MCF 10A (cell line): ENCODE data around the gene TARDBP. TPM values are rescaled to one million over a fixed set of nuclear protein-coding genes. Genes with fewer than 3 reads are reported as not detected.

Experiments
- BruUV-seq: library from RNA; stranded (reverse); fragments of 400-500 nt; replicated peaks from 2 replicates; lab custom pipeline; 2021; lab: Mats Ljungman, UMichigan
- CTCF ChIA-PET: fragments of 300-600 bp; sonication (Branson Sonifier 250); formaldehyde crosslinking; extraction: SDS; loops from one replicate; lab custom pipeline; 2021; ENCODE audit warnings: antibody characterized with exemption, inconsistent platforms; lab: Yijun Ruan, JAX
- POLR2A ChIA-PET: fragments of 300-600, 350-650 bp; sonication (Branson Sonifier 250); formaldehyde crosslinking; extraction: SDS; loops from one replicate; lab custom pipeline; 2020; ENCODE audit warnings: antibody characterized with exemption, inconsistent platforms; lab: Yijun Ruan, JAX
- DNase-seq: peaks from one replicate; pipeline ENCODE4 v3.0.0-alpha.2; 2018; ENCODE audit not compliant: unreplicated experiment
- H3K27ac Mint-ChIP-seq: one replicate; pipeline ENCODE4 v1.8.0; 2022; ENCODE audit warnings: mild to moderate bottlenecking, low read depth, mixed read lengths; ENCODE audit not compliant: unreplicated experiment
- H3K27me3 Mint-ChIP-seq: one replicate; pipeline ENCODE4 v1.8.0; 2022; ENCODE audit warnings: mixed read lengths; ENCODE audit not compliant: insufficient read depth, unreplicated experiment
- H3K36me3 Mint-ChIP-seq: one replicate; pipeline ENCODE4 v1.8.0; 2022; ENCODE audit warnings: mild to moderate bottlenecking, moderate library complexity, mixed read lengths; ENCODE audit not compliant: insufficient read depth, unreplicated experiment
- H3K4me1 Mint-ChIP-seq: one replicate; pipeline ENCODE4 v1.8.0; 2022; ENCODE audit warnings: mixed read lengths; ENCODE audit not compliant: insufficient read depth, unreplicated experiment
- H3K4me3 Mint-ChIP-seq: one replicate; pipeline ENCODE4 v1.8.0; 2022; ENCODE audit warnings: mild to moderate bottlenecking, moderate library complexity, mixed read lengths; ENCODE audit not compliant: unreplicated experiment
- H3K9me3 Mint-ChIP-seq: one replicate; pipeline ENCODE4 v1.8.0; 2022; ENCODE audit warnings: mixed read lengths; ENCODE audit not compliant: unreplicated experiment
- intact Hi-C: fragments of 100-400 bp; cut with micrococcal nuclease; formaldehyde crosslinking; loops from 2 replicates; pipeline ENCODE4 v1.14.1; 2022
- total RNA-seq: library from RNA; stranded (reverse); gene quantifications from 2 replicates; pipeline ENCODE4 v1.2.3, GENCODE V29; 2022
- TF ChIP-seq, protein P1 (sequence below): fragments of 200-600 bp; IDR thresholded peaks from one replicate; pipeline ENCODE4 v1.8.0; 2022; ENCODE audit warnings: antibody characterized with exemption, mild to moderate bottlenecking; ENCODE audit not compliant: unreplicated experiment

TARDBP gene
- total RNA-seq, 1 experiment from 2014 or later: 144 TPM

DNA sequence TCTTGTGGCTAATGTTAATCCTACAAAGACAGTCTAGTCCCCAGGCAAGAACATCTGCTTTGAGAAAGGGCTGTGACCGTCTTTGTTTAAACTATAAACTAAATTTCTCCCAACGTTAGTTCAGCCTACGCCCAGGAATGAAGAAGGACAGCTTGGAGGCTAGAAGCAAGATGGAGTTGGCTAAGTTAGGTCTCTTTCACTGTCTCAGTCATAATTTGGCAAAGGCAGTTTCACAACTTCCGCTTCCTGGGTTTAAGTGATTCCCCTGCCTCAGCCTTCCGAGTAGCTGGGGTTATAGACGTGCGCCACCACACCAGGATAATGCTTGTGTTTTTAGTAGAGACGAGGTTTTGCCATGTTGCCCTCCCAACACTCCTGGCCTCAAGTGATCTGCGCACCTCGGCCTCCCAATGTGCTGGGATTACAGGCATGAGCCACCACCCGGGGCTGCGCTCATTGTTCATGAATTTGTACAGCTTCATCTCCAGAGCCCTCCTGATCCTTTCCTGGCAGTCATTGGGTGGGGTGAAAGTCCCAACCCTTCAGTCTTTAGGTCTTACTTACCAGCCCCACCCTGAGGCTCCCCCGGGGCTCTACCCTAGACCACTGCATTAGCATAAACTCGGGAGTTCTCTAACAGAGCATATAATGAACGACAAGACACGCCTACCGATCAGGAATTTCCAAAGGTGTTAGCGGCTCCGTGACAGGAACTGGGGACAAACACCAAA, 39.5 kb downstream of the TARDBP start:
- Mint-ChIP-seq H3K4me1 (no peaks in the 10 kb centered on the region), H3K4me3 (no peak overlapping the region), H3K36me3 (peaks cover 53% of the 10 kb centered on the region), H3K27me3 (no peaks in the 10 kb centered on the region), H3K27ac (no peak overlapping the region), H3K9me3 (no peaks in the 10 kb centered on the region)
- intact Hi-C loops: no loop called here
- no peak for DNase-seq
- CTCF ChIA-PET: interaction anchor here (0.6 to 9.9 kb wide), 3 partner anchors 14 to 203 kb away, joined by 3 to 64 read pairs (median 4); no protein-coding TSS in a partner anchor
- BruUV-seq: TSS peak; percentile 7
- POLR2A ChIA-PET: interaction anchor here (1.0 to 2.3 kb wide), 3 partner anchors 9 to 20 kb away, joined by 3 to 9 read pairs (median 4); no protein-coding TSS in a partner anchor
- TF ChIP-seq, protein P1, sequence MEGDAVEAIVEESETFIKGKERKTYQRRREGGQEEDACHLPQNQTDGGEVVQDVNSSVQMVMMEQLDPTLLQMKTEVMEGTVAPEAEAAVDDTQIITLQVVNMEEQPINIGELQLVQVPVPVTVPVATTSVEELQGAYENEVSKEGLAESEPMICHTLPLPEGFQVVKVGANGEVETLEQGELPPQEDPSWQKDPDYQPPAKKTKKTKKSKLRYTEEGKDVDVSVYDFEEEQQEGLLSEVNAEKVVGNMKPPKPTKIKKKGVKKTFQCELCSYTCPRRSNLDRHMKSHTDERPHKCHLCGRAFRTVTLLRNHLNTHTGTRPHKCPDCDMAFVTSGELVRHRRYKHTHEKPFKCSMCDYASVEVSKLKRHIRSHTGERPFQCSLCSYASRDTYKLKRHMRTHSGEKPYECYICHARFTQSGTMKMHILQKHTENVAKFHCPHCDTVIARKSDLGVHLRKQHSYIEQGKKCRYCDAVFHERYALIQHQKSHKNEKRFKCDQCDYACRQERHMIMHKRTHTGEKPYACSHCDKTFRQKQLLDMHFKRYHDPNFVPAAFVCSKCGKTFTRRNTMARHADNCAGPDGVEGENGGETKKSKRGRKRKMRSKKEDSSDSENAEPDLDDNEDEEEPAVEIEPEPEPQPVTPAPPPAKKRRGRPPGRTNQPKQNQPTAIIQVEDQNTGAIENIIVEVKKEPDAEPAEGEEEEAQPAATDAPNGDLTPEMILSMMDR: no peak

DNA sequence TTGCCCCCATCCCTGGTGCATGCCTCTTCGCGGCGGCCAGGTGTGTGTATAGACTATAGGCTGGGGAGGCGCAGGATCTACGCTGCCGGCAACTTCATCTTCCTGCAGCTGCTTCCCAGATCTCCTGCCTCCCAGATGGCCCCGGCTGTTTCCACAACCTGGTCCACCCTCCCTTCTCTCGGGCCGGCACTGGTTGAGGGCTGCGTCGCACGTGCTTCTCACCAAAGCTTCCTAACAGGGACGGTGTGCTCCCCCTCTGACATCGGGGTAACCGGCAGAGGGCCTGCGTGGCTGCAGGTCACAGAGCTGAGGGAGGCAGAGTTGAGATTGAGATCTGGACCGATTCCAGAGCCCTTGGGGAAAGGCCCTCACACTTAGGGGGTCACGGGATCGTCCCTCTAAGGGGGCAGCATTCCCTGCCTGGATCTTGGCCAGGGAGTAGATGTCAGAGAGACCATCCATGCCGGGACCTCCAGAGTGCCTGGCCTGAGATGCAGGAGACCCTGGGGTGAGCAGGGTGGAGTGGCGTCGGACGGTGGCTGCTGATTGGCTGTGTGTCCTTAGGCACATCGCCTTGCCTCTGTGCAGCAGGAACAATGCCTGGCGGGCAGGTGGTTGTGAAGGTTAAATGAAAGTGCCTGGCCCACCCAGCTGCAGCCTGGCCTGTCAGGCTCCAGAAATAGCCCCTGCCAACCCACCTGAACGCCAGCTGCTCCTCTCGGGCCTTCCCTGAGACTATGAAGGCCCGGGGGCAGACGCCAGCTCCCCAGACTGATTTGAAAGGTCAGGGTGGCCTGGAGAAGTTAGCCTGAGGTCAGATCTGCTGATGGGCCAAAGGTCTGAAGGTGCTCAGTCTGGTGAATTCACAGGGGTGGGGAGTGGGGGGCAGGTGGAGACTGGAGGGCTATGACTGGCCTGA, 40.6 kb downstream of the TARDBP start:
- ChIA-PET CTCF (interaction anchor here (9.9 kb wide), 1 partner anchor 15 kb away, joined by 64 read pairs; no protein-coding TSS in a partner anchor), POLR2A (interaction anchor here (0.7 to 0.9 kb wide), 2 partner anchors 16 to 105 kb away, joined by 4 read pairs; no protein-coding TSS in a partner anchor)
- no peak overlapping the region for H3K4me3 Mint-ChIP-seq
- H3K4me1 Mint-ChIP-seq: no peaks in the 10 kb centered on the region
- DNase-seq: no peak
- intact Hi-C loops: no loop called here
- no TSS peak for BruUV-seq
- H3K27me3 Mint-ChIP-seq: no peaks in the 10 kb centered on the region
- no peaks in the 10 kb centered on the region for H3K9me3 Mint-ChIP-seq
- H3K36me3 Mint-ChIP-seq: peaks cover 58% of the 10 kb centered on the region
- TF ChIP-seq, protein P1: no peak
- no peak overlapping the region for H3K27ac Mint-ChIP-seq

DNA sequence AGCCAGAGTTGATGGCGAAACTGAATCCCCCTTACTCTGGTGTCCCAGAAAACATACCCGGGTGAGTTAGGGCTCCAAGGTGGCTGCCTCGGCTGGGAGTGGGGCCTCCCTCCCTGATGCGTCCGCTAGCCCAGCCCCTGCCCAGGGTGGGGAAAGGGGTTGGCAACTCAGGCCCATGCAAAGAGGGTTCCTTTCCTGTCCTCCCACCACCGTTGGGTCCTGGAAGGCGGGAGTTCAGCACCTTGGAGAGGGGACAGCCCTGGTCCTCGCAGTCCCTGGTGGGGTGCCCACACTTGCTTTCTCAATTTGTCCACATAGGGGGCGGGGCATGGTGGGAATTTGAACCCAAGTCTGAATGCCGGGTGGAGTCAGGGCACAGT, 41.3 kb downstream of the TARDBP start:
- H3K27me3 Mint-ChIP-seq: no peaks in the 10 kb centered on the region
- no peaks in the 10 kb centered on the region for H3K4me1 Mint-ChIP-seq
- ChIA-PET CTCF (interaction anchor here (0.6 to 9.9 kb wide), 3 partner anchors 16 to 597 kb away, joined by 3 to 64 read pairs (median 3); no protein-coding TSS in a partner anchor), POLR2A (interaction anchor here (0.7 to 0.9 kb wide), 2 partner anchors 16 to 104 kb away, joined by 4 read pairs; no protein-coding TSS in a partner anchor)
- no peaks in the 10 kb centered on the region for H3K9me3 Mint-ChIP-seq
- DNase-seq: no peak
- peaks cover 63% of the 10 kb centered on the region for H3K36me3 Mint-ChIP-seq
- intact Hi-C loops: no loop called here
- TF ChIP-seq, protein P1: no peak
- BruUV-seq: no TSS peak
- no peak overlapping the region for H3K27ac Mint-ChIP-seq
- H3K4me3 Mint-ChIP-seq: no peak overlapping the region
